PC-3 (cell line): ENCODE results near the gene VPS13C. TPM values are rescaled to one million over a fixed set of nuclear protein-coding genes. Genes with fewer than 3 reads are reported as not detected.

Experiments used
- ATAC-seq: fragments of 200-7000 bp; cut with Tn5 transposase; 2 replicates; pipeline ENCODE4 v1.9.1; 2020; ENCODE audit warnings: mild to moderate bottlenecking, moderate library complexity
- BruUV-seq: library from RNA; stranded (reverse); fragments of 400-500 nt; replicated peaks from 2 replicates; lab custom pipeline; 2021; lab: Mats Ljungman, UMichigan
- CTCF ChIA-PET: fragments of 300-600 bp; sonication (Branson Sonifier 250); formaldehyde crosslinking; loops from one replicate; lab custom pipeline; 2022; ENCODE audit warnings: antibody characterized with exemption; lab: Charles Lee
- POLR2A ChIA-PET: fragments of 300-600 bp; sonication (Branson Sonifier 250); formaldehyde crosslinking; loops from one replicate; lab custom pipeline; 2022; ENCODE audit warnings: antibody characterized with exemption; ENCODE audit not compliant: unreplicated experiment; lab: Charles Lee
- DNase-seq: peaks from one replicate; pipeline ENCODE4 v3.0.0-alpha.2; 2015
- H2AFZ ChIP-seq: fragments of 300-600 bp; sonication (generic); 2 replicates; pipeline ENCODE4 v1.6.0; 2016; ENCODE audit warnings: antibody characterized with exemption, low read length
- H3F3A ChIP-seq: fragments of 300-600 bp; sonication (generic); one replicate; pipeline ENCODE4 v1.6.0; 2017; ENCODE audit warnings: antibody characterized with exemption, low read length, control low read depth, mild to moderate bottlenecking; ENCODE audit not compliant: unreplicated experiment
- H3K27ac ChIP-seq: fragments of 300-600 bp; sonication (generic); 2 replicates; pipeline ENCODE4 v1.5.1; 2016; ENCODE audit warnings: mild to moderate bottlenecking, low read length
- H3K27me3 ChIP-seq: fragments of 300-600 bp; sonication (generic); 2 replicates; pipeline ENCODE4 v1.6.1; 2016; ENCODE audit warnings: low read length, mixed read lengths
- H3K36me3 ChIP-seq: fragments of 300-600 bp; sonication (generic); 2 replicates; pipeline ENCODE4 v1.6.1; 2016; ENCODE audit warnings: low read depth, mixed run types, low read length, mixed read lengths
- H3K4me1 ChIP-seq: fragments of 300-600 bp; sonication (generic); 2 replicates; pipeline ENCODE4 v1.5.1; 2016; ENCODE audit warnings: low read length; ENCODE audit not compliant: insufficient read depth
- H3K4me2 ChIP-seq: fragments of 300-600 bp; sonication (generic); 2 replicates; pipeline ENCODE4 v1.6.0; 2016; ENCODE audit warnings: low read length
- H3K4me3 ChIP-seq: fragments of 300-600 bp; sonication (generic); 2 replicates; pipeline ENCODE4 v1.5.1; 2016; ENCODE audit warnings: mild to moderate bottlenecking, low read length, mixed read lengths
- H3K79me2 ChIP-seq: fragments of 300-600 bp; sonication (generic); 2 replicates; pipeline ENCODE4 v1.6.1; 2017; ENCODE audit warnings: low read length, mixed read lengths
- H3K9ac ChIP-seq: fragments of 300-600 bp; sonication (generic); 2 replicates; pipeline ENCODE4 v1.6.0; 2016; ENCODE audit warnings: mild to moderate bottlenecking, low read length
- H3K9me2 ChIP-seq: fragments of 300-600 bp; sonication (generic); replicated peaks from 2 replicates; pipeline ENCODE4 v1.6.1; 2016; ENCODE audit warnings: mixed run types, low read length, mixed read lengths
- H3K9me3 ChIP-seq: fragments of 300-600 bp; sonication (generic); 2 replicates; pipeline ENCODE4 v1.6.1; 2016; ENCODE audit warnings: low read length, mixed read lengths
- H4K20me1 ChIP-seq: fragments of 300-600 bp; sonication (generic); 2 replicates; pipeline ENCODE4 v1.6.1; 2016; ENCODE audit warnings: low read length, mixed read lengths
- CTCF ChIP-seq: fragments of 300-600 bp; sonication (generic); conservative IDR thresholded peaks from 2 replicates; pipeline ENCODE4 v1.5.1; 2017; ENCODE audit warnings: antibody characterized with exemption, low read depth, mild to moderate bottlenecking, low read length
- EZH2 ChIP-seq: fragments of 300-600 bp; sonication (generic); IDR thresholded peaks from one replicate; pipeline ENCODE4 v1.6.1; 2017; ENCODE audit warnings: antibody characterized with exemption, mild to moderate bottlenecking, low read length; ENCODE audit not compliant: unreplicated experiment
- EZH2phosphoT487 ChIP-seq: fragments of 300-600 bp; sonication (generic); IDR thresholded peaks from 2 replicates; pipeline ENCODE4 v1.6.1; 2018; ENCODE audit warnings: mild to moderate bottlenecking, antibody characterized with exemption, low read length, borderline replicate concordance
- intact Hi-C: fragments of 100-400 bp; cut with micrococcal nuclease; formaldehyde crosslinking; loops from 2 replicates; pipeline ENCODE4 v1.9.0; 2023
- total RNA-seq: library from RNA; depleted of rRNA; stranded (reverse); fragments of >200 nt; gene quantifications from 2 replicates; pipeline ENCODE4 v1.2.3, GENCODE V29; 2014

The VPS13C gene
- total RNA-seq, 1 experiment from 2014 or later = 11.4 TPM

DNA sequence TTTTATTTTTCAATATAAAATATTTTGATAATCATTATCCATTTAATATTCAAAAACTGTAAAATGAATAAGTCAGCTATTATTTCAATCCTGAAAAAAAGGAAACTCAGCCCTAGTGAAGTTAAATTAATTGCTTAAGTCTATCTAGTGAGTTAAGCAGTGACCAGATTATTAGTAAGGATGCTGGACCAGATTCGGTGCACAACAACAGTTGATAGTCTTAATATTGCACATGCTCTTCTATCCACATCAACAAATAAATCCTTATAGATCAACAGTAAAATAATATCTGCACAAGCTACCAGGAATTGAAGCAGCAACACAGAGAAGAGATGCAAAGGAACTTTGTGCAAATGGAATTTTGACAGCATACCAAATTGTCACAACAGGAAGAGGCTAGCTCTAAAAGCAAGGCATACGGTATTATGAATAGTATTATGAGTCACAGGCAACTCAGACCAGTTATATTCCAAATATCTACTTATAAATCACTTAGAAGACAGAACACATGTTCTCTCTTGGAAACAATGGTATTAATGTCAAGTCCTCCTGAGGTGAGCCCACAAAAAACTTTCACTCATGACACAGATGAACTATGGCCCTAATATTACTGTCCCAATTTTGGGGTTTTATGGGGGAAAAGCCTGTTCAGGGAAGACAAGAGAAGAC is 24.9 kb downstream of the VPS13C start:
- Histone ChIP-seq H4K20me1 (no peaks in the 10 kb centered on the region), H3F3A (no peaks in the 10 kb centered on the region), H3K79me2 (no peaks in the 10 kb centered on the region), H3K9me3 (no peaks in the 10 kb centered on the region), H3K9ac (no peak overlapping the region), H3K27ac (peak overlapping the region; percentile 37; the same call in 1 of the 2 replicates), H2AFZ (no peak overlapping the region), H3K27me3 (no peaks in the 10 kb centered on the region), H3K4me3 (no peak overlapping the region), H3K4me1 (peaks cover 15% of the 10 kb centered on the region), H3K36me3 (no peaks in the 10 kb centered on the region; the same call in 1 of the 2 replicates), H3K9me2 (no peaks in the 10 kb centered on the region), H3K4me2 (peak overlapping the region; percentile 47)
- CTCF ChIA-PET = no interaction called here
- POLR2A ChIA-PET = interaction anchor here (0.5 kb wide), 1 partner anchor 168 kb away, joined by 3 read pairs; no protein-coding TSS in a partner anchor
- BruUV-seq = no TSS peak
- TF ChIP-seq CTCF = no peak
- no peak for TF ChIP-seq EZH2phosphoT487
- no peak for TF ChIP-seq EZH2
- intact Hi-C loops = no loop called here
- ATAC-seq (peak; percentile 96), DNase-seq (peak; percentile 66)

GRCh38 chr15:62027916-62028315 is 32.3 kb downstream of the VPS13C start:
- Histone ChIP-seq H4K20me1 (no peaks in the 10 kb centered on the region), H3K4me2 (no peak overlapping the region), H3K79me2 (no peaks in the 10 kb centered on the region), H3K9me2 (no peaks in the 10 kb centered on the region), H3F3A (no peaks in the 10 kb centered on the region), H3K9ac (no peak overlapping the region), H3K36me3 (no peaks in the 10 kb centered on the region), H3K27me3 (no peaks in the 10 kb centered on the region), H3K4me3 (no peak overlapping the region), H2AFZ (no peak overlapping the region), H3K9me3 (no peaks in the 10 kb centered on the region), H3K4me1 (no peaks in the 10 kb centered on the region), H3K27ac (no peak overlapping the region)
- ChIA-PET CTCF (no interaction called here), POLR2A (no interaction called here)
- TF ChIP-seq CTCF (no peak), EZH2 (no peak), EZH2phosphoT487 (no peak)
- no peak for ATAC-seq
- no TSS peak for BruUV-seq
- DNase-seq = no peak
- intact Hi-C loops = no loop called here

GRCh38 chr15:62027263-62027565 is 33.0 kb downstream of the VPS13C start:
- no peak overlapping the region for H3K4me2 ChIP-seq
- no peak overlapping the region for H3K9ac ChIP-seq
- ChIA-PET POLR2A (no interaction called here), CTCF (no interaction called here)
- no peaks in the 10 kb centered on the region for H3K9me3 ChIP-seq
- H3K9me2 ChIP-seq = no peaks in the 10 kb centered on the region
- ATAC-seq (no peak), DNase-seq (no peak)
- no peaks in the 10 kb centered on the region for H3K27me3 ChIP-seq
- H3K4me1 ChIP-seq = no peaks in the 10 kb centered on the region
- no peak overlapping the region for H3K27ac ChIP-seq
- H3K4me3 ChIP-seq = no peak overlapping the region
- BruUV-seq = no TSS peak
- H3K36me3 ChIP-seq = no peaks in the 10 kb centered on the region
- H3K79me2 ChIP-seq = no peaks in the 10 kb centered on the region
- TF ChIP-seq EZH2phosphoT487 = no peak
- no peak for TF ChIP-seq CTCF
- TF ChIP-seq EZH2 = no peak
- no peaks in the 10 kb centered on the region for H3F3A ChIP-seq
- intact Hi-C loops = no loop called here
- no peak overlapping the region for H2AFZ ChIP-seq
- H4K20me1 ChIP-seq = no peaks in the 10 kb centered on the region
